ENCODE measurements around the gene TMEM263. TPM values are rescaled to one million over a fixed set of nuclear protein-coding genes. Genes with fewer than 3 reads are reported as not detected.

TMEM263 gene
- total RNA-seq (2021), result 10.7 and 11.8 TPM in 2 replicates
- long read RNA-seq, transcript TMEM263-204 (3 exons, 3,349 nt), result minor isoform, 16 of 76 reads
- long read RNA-seq, transcript TMEM263-201 (4 exons, 3,362 nt), result major isoform, 54 of 76 reads
- long read RNA-seq, partial matches to known transcripts, result 0 of 76 reads
- long read RNA-seq, other reads (novel, unspliced or antisense), result 2 of 76 reads

GRCh38 chr12:106955377-106956047 lies at the start of gene TMEM263:
Gene TMEM263 (plus strand): TSS chr12:106955907. CDS start chr12:106967117, 11,210 bp downstream.
- no peaks in the 10 kb centered on the region for H3K9me3 ChIP-seq (ENCODE audit: control insufficient read depth, low read depth, low read length)
- Mint-ChIP-seq H3K27me3 (ENCODE audit: low read depth) (peaks cover 33% of the 10 kb centered on the region), H3K27ac (peak within 1 kb of the TSS in 2 of 3 experiments; percentile 66 to 76; a peak in 3 of 7 replicates), H3K4me3 (peak within 1 kb of the TSS; percentile 88 to 98), H3K9me3 (peaks cover 0 to under 1% of the 10 kb centered on the region in 2 experiments; a peak in 1 of 5 replicates), H3K4me1 (peaks cover 13% of the 10 kb centered on the region in 2 experiments), H3K36me3 (ENCODE audit: insufficient read depth in 1 of 3, low read depth in 3 of 3) (no peaks in the 10 kb centered on the region; a peak in 1 of 7 replicates)
- no peak within 1 kb of the TSS for H2AK5ac ChIP-seq (ENCODE audit: insufficient read length, low read length)
- no peak within 1 kb of the TSS for H3K56ac ChIP-seq (ENCODE audit: insufficient read length, low read depth, low read length)
- peak within 1 kb of the TSS; percentile 7; the same call in 1 of the 2 replicates for H3K14ac ChIP-seq (ENCODE audit: insufficient read depth, low read length)
- H2BK20ac ChIP-seq (ENCODE audit: low read depth, low read length, poor library complexity, severe bottlenecking), result no peak within 1 kb of the TSS
- no peak within 1 kb of the TSS for H4K91ac ChIP-seq (ENCODE audit: insufficient read length, low read depth, low read length)
- H4K8ac ChIP-seq (replicated peaks; ENCODE audit: insufficient read length, low read depth, low read length), result no peak within 1 kb of the TSS
- no peak within 1 kb of the TSS for H3K18ac ChIP-seq (ENCODE audit: insufficient read length, low read depth, low read length)
- H3K23ac ChIP-seq (ENCODE audit: insufficient read length, low read depth, low read length), result no peak within 1 kb of the TSS
- no peak within 1 kb of the TSS for H3K4ac ChIP-seq (ENCODE audit: low read depth, low read length)
- no peak within 1 kb of the TSS for H2BK15ac ChIP-seq (ENCODE audit: low read depth, low read length)
- no peak within 1 kb of the TSS for H3K27ac ChIP-seq (ENCODE audit: insufficient read length, low read depth, low read length)
- H2BK5ac ChIP-seq (ENCODE audit: insufficient read length, low read length), result no peak within 1 kb of the TSS
- peak within 1 kb of the TSS; percentile 54 for H3K9ac ChIP-seq (ENCODE audit: extremely low read depth, insufficient read length, low read length)
- peak; percentile 97 for DNase-seq
- no peaks in the 10 kb centered on the region for H4K20me1 ChIP-seq (ENCODE audit: control insufficient read depth, insufficient read depth, insufficient read length)
- 0 out of 2 replicates have a peak, but pooled peaks cover 2% of the 10 kb centered on the region for H3K79me2 ChIP-seq (ENCODE audit: insufficient read depth, low read length)
- TF ChIP-seq CTCF (conservative IDR thresholded peaks at IDR 0.05), result no peak
- H2AFZ ChIP-seq (ENCODE audit: low read length), result peak within 1 kb of the TSS; percentile 60
- peaks cover 10% of the 10 kb centered on the region for H3K23me2 ChIP-seq (ENCODE audit: insufficient read length, low read depth, low read length, poor library complexity, severe bottlenecking)
- peak within 1 kb of the TSS; percentile 96 for H3K4me2 ChIP-seq (ENCODE audit: insufficient read depth, insufficient read length, low read length)
- H2BK120ac ChIP-seq (ENCODE audit: low read depth, low read length, poor library complexity, severe bottlenecking), result no peak within 1 kb of the TSS
- H3T11ph ChIP-seq (ENCODE audit: low read length), result no peak within 1 kb of the TSS
- H3K27me3 ChIP-seq (ENCODE audit: insufficient read depth, low read length), result no peaks in the 10 kb centered on the region; the same call in 1 of the 2 replicates
- H2BK12ac ChIP-seq (ENCODE audit: insufficient read length, low read depth, low read length), result no peak within 1 kb of the TSS
- no peak within 1 kb of the TSS for H4K5ac ChIP-seq (ENCODE audit: insufficient read length, low read depth, low read length)
- H3K79me1 ChIP-seq (ENCODE audit: insufficient read depth, low read depth, low read length, poor library complexity, severe bottlenecking), result no peaks in the 10 kb centered on the region
- H3K4me1 ChIP-seq (ENCODE audit: insufficient read depth, low read length), result no peaks in the 10 kb centered on the region
- WGBS (ENCODE audit: extremely low coverage, insufficient read length, low lambda C conversion rate), result no CpG with 5 or more reads among the region's 88 CpGs

Data from H9 (cell line).